Globus pallidus (tissue), 1 donor: ENCODE results near the gene TMEM119.

ENCODE experiments used
- DNase-seq: peaks from one replicate; pipeline ENCODE4 v3.0.0-alpha.2; 2015; ENCODE audit warnings: low spot score

Gene TMEM119

DNA sequence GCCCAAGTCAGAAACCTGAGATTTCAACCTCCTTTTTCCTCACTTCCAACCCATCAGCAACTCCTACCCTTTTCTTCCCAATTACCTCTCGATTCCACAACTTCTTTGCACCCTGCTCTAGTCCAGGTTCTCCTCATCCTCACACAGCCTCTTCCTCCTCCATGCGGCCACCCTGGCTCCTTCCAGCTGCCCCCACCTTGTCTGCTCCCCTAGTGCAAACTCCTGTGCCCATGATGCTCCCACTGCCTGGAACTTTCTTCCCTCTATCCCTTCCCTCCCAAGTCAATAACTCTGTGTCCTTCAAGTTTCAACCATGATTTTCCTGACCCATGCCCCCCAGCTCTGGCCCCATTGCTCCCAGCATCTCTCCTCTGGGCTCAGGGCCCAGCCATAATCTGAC, 18.5 kb upstream of the TMEM119 start:
- DNase-seq: no peak

- DNase-seq: no peak
These were observed 18.0 kb upstream of the TMEM119 start for GRCh38 chr12:108615918-108616317.

GRCh38 chr12:108614639-108615038, 16.8 kb upstream of the TMEM119 start:
- no peak for DNase-seq

- DNase-seq: no peak
These were observed 16.2 kb upstream of the TMEM119 start for GRCh38 chr12:108614041-108614440.

DNA sequence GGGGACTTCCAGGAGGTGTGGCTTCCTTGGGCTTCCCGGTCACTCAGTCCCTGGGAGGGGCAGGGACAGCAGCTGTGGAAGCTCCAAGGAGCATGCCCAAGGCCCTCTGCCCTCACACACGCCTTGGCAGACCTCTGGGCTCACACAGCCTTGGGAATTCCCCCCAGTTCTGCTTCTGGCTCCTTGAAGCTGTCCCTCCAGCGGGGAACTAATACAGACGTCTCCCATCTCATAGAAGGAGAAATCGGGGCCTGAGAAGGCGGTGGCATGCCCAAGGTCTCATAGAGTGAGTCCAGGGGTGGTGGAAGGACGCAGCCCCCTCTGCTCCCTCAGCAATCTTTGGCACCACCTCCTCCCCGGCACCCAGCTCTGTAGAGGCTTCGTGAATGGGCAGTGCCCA, 15.7 kb upstream of the TMEM119 start:
- no peak for DNase-seq

GRCh38 chr12:108612788-108613282, 15.0 kb upstream of the TMEM119 start:
- DNase-seq: no peak

GRCh38 chr12:108611884-108612415, 14.1 kb upstream of the TMEM119 start:
- DNase-seq: no peak

- DNase-seq: no peak
These were observed 13.1 kb upstream of the TMEM119 start for GRCh38 chr12:108610856-108611605.

GRCh38 chr12:108610336-108610815, 12.5 kb upstream of the TMEM119 start:
- DNase-seq: no peak

DNA sequence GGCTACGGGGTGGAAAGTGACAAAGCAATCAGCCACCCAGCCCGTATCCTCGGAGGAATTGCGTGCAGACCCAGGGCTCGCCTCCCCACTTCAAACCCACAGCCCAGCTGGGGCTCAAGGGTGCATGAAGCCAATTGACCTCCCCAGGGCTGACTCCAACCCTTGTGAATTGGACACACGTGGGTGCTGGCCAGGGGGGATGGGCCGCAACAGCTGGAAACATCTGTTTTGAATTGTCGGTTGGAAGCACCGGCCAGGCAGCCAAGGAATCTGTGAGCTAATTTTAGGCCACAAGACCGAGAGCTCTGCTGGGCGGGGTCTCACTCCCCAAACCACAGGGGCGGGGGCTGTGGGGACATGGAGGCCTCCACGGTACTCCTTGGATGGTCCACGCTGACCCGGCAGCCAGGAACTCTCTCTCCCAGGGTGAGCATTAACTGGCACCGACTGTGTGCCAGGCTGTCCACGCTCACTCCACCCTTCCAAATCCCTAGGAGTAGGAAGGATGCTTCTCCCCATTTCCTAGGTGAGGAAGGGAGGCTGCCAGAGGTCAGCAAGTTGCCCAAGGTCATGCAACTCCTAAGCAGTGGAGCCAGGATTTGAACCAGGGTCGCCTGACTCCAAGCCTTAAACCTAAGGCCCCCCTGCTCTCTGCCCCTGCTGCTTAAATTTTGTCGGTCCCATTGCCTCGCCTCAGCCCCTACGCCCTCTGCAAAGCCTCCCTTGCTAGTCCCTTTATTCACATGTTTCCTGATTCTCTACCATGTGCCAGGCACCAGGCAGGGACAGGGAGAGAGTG, 11.9 kb upstream of the TMEM119 start:
- DNase-seq: no peak

- DNase-seq: no peak
These were observed 10.7 kb upstream of the TMEM119 start for GRCh38 chr12:108608616-108609015.

DNA sequence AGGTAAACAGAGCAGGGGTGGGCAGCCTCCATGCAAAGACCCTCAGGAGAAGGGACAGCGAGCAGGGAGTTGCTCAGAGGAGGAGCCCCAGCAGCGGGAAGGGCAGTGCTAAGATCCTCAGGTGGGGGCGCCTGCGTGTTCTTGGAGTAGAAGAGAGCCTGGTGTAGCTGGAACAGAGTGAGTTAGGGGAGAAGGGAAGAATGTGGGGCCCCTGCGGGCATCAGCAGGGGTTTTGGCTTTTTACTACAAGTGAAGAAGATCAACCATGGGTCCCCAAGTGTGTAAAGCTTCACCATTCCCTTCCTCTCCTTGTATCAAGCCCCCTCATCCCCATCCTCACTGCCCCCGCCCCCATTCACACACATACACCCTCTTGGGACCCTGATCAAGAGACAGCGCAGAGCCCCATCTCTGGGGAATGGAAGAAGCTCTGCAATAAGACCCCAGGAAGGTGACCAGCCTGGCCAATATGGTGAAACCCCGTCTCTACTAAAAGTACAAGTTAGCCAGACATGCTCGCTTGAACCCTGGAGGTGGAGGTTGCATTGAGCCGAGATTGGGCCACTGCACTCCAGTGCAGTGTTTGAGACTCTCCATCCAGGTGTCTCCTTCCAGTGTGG, 10.2 kb upstream of the TMEM119 start:
- DNase-seq: no peak

DNA sequence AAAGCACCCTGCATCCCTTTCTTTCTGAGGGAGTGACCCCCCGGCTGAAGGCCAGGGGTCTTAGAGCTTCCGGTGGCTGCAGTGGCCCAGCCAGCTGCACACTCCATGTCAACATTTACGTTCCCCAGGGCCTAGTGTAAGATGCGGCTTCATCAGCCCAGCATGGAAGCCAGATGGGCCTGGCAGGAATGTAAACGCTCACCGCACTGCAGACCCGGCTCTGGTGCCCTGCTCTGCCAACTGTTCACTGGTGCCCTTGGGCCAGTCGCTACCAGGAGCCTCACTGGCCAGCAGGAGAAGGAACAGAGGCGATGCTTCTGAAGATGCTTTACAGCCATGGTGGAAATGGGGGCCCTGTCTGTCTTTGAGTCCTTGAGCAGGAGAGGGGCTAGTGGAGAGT, 8.6 kb upstream of the TMEM119 start:
- DNase-seq: no peak

- no peak for DNase-seq
These were observed 8.0 kb upstream of the TMEM119 start for GRCh38 chr12:108605690-108606406.

- no peak for DNase-seq
These were observed 7.3 kb upstream of the TMEM119 start for GRCh38 chr12:108605000-108605689.

DNA sequence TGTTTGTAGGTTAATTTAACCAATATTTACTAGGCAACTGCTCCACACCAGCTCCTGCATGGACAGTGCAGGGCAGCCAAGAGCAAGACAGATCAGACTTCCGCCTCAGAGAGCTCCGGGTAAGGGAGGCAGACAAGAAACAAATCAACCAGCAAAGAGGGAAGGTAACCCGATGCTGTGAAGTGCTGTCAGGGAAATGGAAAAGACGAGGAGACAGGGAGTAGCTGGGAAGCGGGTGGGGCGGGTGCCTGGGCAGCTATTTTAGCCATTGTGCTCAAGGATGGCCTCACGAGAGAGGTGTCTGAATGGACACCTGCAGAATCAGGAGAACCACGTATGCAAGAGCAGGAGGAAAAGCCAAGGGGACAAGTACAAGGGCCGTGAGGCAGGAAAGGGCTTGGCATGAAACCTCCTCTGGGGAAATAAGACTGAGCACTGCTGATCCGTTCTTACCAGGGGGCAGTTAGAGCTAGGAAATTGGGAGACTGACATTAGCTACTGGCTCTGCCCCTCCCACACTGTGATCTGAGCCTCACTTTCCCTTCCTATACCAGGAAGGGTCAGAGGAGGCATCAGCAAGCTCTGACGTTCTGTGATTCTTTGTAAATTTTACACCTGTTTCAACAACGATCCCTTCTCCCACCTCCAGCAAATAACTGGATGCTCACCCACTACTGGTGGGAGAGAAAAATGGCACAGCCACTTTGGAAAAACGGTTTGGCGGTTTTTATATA, 6.5 kb upstream of the TMEM119 start:
- DNase-seq: no peak

DNA sequence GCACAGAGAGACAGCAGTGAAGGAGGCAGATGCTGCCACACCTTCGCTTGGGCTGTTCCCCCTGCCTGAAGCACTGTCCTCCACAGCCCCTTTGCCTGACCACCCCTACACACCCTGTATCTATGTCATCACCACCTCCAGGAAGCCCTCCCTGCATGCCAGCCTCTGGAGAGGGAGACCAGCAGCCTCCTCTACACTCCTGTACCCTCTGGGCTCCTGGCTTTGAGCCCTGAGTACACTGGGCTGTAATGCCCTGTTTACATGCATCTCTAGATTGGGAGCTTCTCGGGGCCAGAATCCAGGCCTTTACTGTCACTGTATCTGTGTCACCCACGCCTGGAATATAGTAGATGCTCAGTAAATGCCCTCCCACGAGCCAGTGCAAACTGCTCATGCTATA, 5.9 kb upstream of the TMEM119 start:
- DNase-seq: no peak

GRCh38 chr12:108602976-108603704, 5.3 kb upstream of the TMEM119 start:
- DNase-seq: no peak

GRCh38 chr12:108602209-108602705, 4.4 kb upstream of the TMEM119 start:
- no peak for DNase-seq

- no peak for DNase-seq
These were observed 2.8 kb upstream of the TMEM119 start for GRCh38 chr12:108600702-108601007.
